GM18502 (cell line): Measurements from ENCODE around the gene TMEM38A.
A peak's percentile ranks its signal among the peaks of the same experiment; 100 is the strongest.

Experiments
- ATAC-seq: cut with Tn5 transposase; IDR thresholded peaks from one replicate; pipeline ENCODE4 v1.9.1; 2021; ENCODE audit warnings: mild to moderate bottlenecking; ENCODE audit not compliant: unreplicated experiment, poor library complexity

Gene TMEM38A, protein sequence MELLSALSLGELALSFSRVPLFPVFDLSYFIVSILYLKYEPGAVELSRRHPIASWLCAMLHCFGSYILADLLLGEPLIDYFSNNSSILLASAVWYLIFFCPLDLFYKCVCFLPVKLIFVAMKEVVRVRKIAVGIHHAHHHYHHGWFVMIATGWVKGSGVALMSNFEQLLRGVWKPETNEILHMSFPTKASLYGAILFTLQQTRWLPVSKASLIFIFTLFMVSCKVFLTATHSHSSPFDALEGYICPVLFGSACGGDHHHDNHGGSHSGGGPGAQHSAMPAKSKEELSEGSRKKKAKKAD

DNA sequence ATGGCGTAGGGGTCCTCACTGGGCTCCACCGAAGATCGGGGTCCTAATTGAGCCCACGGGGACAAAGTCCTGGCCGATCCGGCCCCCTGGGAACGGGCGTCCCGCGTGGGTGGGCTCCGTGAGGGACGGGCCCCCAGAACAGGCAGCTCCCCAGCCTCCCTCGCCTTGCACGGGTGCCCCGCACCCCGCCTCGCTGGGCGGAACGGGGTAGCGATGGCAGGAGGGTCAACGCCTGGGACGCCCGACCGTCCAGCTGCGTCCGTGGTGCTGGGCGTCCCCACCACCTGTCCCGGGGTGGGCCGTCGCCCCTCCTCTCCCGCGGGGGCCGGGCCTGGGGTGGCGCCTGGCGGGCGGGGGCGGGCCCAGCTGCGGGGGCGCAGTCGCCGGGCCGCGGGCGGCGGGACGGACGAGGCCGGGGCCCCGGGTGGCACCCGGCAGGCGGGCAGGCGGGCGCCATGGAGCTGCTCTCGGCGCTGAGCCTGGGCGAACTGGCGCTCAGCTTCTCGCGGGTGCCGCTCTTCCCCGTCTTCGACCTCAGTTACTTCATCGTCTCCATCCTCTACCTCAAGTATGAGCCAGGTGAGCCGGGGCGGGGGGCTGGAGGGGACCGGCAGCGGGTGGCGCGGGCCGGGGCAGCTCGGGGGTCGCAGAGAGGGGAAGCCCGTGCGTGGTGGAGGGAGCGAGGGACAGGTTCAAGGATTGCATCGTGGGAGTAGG, at the start of gene TMEM38A:
TSS of gene TMEM38A (plus strand) at position 377 of the 717 bp plus-strand sequence. CDS start at position 456, 79 bp downstream.
- ATAC-seq = no peak

DNA sequence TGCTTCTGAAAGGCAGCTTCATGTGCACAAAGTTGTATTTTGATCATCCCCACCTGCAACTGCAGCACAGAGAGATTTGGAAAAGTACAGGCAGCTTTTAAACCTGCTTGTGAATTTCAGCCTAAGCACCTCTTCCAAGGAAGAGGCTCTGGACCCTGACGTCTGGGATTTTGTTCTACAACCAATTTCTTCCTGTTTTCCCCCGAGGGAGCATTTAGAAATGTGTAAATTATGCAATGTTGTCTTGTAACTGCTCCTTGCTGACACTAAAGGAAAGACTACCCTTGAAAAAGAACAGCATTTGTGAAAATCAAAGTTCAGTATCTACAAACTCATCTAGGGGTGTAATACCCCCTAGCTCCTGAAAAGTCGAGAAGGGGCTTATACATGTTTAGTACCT, 48.3 kb upstream of the TMEM38A start:
- ATAC-seq = no peak

DNA sequence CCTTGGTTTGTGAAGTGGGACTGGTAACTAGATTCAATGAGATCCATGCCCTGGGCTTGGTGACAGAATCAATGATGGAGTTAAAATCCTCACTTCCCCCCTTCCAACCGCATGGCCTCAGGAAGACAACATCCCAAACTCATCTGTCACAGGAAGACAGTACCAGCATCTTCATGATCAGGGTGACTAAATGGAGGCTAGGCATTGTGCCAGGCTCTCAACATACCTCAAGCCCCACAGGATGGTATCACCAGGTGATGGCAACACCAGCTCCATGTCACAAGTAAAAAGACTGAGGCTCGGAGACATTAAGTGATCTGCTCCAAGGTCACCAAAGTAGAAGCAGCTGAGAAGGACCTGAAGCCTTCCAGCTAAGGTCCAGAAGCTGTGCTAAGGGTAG, 47.1 kb upstream of the TMEM38A start:
- no peak for ATAC-seq

DNA sequence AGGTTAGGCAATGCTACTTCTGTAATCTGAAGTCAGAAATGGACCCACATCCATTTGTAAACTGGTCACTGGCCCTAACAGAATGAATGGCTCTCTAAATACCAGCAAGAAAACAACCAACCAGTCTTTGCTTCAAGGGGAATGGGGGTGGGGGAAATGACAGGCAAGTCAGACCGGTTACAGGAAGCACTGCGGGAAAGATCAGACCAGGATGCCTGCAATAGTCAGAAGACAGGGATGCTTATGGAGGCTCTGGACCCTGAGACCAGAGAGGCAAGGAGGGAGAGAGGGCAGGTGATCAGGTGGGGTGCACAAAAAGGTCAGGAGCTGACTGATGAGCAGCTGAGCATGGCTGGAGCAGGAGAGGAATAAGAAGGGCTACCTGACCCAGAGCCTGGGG, 46.0 kb upstream of the TMEM38A start:
- ATAC-seq = no peak

DNA sequence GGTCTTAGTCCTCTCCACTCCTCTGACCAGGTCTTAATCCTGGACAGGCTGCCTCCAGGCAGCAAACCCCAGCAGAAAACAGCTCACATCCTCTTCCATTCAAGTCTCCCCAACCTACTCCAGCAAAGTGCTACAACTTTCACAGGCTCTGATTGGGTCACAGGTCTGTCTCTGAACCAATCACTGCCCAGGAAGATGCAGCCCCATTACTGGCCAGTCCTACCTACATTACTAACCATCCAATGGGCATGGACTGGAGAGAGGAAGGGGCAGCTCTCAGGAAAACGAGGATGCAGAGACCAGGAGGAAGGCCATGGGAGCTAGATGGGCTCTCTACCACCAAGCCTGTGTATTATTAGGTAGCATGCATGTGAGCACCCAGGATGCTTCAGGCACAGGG, 45.1 kb upstream of the TMEM38A start:
- no peak for ATAC-seq

DNA sequence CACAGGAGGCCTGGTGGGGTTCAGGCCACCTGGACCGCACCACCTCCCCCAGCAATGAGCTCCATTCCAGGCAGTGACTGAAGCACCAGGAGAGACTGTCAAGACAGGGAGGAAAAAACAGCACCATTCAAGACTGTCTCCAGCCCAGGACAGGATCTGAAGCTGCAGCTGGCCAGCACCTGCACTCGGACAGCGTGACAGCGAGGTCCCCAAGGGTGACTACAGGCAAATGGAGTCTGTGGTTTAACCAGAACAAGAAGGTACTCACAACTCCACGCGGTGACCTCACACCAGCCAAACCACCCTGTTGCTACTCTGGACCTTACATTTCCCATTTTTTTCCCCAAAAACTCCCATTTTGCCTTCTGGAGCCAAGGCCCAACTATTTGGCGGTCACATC, 42.7 kb upstream of the TMEM38A start:
- no peak for ATAC-seq

DNA sequence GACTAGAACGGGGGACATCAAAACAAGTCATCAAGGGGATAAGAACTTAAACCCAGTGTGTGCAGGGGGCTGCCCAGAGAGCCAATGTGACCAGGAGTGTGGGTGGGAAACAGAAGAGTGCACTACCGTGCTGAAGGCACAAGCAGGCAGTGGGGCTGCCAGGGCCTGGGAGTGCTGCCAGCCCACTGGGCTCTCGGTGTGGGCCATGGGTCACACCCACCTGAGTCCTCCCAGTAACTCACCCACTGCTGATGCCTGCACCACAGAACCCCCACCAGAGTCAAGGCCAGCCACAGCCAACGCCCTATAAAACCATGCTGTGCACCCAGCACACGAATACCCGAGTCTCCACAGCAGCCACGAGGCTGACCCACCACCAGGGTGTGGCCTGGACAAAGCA, 41.5 kb upstream of the TMEM38A start:
- ATAC-seq = no peak

DNA sequence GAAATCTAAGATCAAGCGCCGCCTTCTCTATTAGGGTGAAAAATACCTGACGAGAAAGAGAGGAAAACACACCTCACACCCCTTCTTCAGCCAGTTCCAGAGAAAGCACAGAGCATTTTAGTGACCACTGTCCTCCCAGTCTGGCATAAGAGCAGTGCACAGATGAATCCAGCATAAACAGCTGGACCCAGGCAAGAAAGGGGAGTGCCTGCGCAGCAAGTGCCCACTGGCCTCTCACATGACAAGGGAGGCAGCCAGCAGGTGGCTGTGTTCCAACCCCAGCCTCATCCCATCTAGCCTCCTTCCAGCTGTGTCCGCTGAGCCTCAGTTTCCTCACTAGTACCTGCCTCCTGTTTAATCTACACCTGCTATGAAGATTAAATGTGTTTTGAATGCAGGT, 40.9 kb upstream of the TMEM38A start:
- ATAC-seq = no peak

DNA sequence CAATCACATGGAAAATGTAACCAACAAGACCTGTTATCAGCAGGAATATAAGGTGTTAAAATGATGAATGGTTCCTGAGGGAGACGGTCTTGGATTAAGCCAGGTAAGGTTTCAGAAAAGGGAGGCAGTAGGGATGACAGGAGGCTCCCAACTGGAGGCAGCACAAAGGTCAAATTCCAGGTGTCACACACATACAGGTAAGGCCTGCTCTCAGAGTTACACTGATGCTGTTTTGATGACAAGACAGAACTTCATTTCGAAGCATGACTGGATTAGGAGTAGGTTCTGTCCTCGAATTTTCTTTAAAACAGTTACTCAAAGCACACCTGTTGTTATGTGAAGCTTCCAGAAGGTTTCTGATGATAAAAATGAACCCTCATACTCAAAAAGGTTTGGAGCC, 40.4 kb upstream of the TMEM38A start:
- no peak for ATAC-seq

DNA sequence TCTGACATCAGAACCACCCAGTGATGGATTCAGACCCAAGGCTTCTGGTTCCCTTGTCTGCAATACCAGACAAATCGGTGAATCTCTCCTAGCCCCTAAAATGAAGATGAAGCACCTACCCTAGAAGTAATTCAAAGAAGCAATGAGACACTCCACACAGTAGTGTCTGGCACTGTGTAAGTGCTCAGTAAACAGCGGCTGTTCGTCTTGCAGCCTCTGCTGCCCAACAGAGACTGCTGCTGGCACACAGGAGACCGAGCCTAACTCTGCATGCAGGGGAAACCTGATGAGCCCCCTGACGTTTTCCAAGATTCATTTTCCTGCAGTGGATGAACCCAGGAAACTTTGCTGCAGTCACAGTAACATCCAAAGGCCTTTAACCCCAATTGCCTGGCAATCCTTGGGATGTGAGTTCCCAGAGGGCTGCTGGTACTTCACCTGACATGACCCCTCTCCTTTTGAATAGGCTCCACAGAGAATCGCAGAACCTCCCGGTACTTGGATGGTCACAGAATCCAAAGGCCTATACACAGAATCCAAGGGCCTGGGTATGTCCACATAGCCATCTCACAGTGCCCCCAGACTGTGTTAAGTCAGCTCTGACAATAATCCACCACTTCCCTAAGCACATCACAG, 39.7 kb upstream of the TMEM38A start:
- no peak for ATAC-seq

DNA sequence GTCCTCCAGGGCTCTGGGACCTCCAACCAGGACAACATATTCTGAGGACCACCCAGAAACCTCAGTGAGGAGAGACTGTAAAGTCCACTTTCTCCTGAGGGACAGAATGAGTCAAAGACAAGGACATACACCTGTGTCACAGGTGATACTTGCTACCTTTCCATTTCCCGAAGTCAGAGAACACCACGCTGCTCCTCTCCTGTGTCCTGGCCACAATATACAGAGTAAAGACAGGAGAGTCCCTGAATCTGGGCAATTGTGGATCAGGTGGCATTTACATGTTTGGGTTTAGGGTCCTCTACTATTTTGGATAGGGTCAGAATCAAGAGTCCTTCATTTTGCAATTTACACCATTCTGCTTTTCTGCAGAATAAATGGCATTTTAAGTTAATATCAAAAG, 37.9 kb upstream of the TMEM38A start:
- ATAC-seq = no peak

DNA sequence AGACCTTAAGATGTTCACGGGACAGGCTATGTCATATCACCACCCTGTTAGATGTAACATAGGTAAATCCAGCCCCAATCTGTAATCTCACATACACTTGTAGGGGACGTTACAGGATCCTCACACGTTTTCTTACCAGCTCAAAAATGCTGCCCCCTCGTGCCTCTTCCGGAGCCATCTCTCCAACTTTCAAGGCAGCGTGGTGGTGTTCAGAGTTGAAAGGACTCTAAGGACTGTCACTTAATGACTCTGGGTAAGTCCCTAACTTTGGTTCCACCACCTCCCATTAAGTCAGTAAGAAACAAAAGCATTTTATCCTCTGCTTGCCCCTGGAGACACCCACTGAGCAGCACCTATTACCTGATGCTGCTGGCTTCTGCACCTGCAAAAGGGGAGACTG, 37.4 kb upstream of the TMEM38A start:
- ATAC-seq = no peak

DNA sequence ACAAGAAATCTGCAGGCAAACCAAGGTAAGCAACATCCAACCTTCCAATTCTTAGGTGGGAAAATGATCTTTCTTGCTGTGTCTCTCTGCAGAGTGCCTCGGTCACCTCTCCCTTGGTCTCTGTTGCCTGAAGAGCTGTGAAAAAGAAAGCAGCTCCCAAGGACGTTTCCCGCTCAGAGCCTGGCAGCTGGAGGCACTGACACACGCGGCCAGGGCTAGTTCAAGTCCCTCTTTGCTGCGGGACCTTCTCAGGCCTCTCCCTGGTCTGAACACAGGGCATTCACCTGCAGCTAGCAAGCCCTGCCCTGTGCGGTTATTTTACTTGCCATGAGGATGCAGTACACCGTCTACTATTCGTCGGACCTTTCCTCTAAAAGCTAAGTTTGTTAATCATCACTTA, 36.7 kb upstream of the TMEM38A start:
- no peak for ATAC-seq

DNA sequence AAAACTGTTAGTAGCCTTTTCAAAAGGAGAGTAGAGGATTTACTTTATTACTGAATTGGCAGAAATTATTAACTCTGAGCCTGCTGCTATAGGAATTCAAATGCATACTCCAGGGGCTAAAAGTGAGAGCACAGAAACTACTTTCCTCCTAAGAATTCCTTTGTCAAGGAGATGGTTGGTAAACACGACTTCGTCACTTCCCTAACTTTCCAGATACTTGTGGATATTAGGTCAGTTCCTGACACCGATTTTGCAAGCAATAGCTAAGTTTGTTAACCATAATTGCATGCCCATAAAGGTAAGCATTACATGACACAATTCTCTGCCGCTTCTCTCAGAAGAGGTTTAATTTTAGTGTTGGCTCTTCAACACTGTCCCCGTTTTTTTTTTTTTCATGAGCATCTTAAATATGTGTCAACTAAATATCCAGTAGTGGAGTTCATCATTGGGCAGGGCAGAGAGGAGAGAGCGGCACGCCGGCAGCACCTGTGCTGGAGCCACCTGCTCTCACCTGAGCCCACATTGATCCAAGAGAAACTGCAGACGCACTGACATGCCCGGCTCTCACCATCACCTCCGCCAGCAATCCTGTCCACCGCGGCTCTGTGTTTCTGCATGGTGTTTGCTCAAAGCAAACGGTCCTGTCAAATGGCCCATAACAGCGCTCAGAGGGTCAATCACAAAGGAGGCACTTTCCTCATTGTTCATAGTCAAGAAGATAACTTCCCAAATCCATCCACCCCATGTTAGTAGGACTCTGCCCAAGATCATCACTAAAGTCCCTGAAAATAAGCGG, 35.6 kb upstream of the TMEM38A start:
- no peak for ATAC-seq

DNA sequence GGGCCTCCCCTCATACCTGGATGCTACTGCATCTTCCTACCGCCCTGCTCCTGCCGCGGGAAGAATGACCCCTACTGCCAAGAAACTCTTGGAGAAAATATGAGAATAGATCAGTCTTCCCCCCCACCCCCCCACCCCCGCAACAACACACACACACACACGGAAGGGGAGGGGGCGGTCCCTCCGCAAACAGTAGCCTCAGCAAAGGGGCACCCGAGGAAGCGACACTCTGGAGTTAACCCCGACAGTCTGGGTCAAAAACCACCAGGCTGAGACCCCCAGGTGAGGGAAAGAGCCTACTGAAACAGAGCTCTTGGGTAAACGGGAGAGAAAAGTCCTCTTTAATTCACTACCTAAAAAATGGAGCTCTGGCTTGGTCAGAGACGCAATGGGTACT, 34.1 kb upstream of the TMEM38A start:
- no peak for ATAC-seq

DNA sequence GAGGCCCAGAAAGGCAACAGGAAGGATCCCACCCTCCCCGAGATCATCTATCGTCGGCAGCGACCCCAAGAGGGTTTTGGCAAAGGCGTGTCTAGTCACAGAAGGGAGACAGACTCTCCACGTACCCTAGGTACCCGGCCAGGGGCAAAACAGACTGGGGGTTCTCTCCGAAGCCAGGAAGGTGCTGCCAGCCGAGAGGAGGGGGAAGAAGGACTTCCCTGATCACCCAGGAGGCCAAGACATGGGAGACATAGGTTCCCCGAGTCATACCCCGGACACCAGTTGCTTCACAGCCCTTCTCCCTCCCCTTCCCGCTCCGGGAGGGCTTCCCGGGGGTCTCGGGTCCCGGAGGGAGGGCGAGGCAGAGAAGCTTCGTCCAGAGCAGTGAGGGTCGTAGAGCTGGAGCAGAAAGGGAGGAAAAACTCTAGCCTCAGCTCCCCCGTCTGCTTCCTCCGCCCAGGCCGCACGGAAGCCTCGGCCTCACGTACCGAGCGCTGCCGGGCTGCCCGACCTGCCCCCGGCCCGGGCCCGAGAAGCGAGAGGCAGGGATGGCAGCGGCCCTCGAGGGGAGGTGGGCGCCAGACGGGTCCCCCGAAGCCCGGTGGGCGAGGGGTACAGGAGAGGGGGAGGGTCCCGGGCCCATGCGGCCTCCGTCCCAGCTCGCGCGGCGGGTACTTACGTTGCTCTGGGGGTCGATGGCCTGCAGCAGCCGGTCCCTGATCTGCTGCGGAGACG, 33.6 kb upstream of the TMEM38A start:
- peak; percentile 1 for ATAC-seq

DNA sequence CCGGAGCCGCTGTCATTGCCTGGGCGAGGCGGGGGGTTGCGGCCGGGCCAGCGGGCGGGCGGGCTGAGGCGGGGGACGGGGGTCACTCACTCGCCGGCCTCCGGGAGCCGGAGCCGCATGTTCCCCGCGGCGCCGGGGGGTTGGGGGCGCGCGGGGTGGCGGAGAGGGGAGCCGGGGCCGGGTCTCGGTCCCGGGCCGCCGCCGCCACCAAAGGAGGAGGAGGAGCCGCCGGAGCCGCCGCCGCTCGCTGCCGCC, 33.1 kb upstream of the TMEM38A start:
- ATAC-seq = no peak

DNA sequence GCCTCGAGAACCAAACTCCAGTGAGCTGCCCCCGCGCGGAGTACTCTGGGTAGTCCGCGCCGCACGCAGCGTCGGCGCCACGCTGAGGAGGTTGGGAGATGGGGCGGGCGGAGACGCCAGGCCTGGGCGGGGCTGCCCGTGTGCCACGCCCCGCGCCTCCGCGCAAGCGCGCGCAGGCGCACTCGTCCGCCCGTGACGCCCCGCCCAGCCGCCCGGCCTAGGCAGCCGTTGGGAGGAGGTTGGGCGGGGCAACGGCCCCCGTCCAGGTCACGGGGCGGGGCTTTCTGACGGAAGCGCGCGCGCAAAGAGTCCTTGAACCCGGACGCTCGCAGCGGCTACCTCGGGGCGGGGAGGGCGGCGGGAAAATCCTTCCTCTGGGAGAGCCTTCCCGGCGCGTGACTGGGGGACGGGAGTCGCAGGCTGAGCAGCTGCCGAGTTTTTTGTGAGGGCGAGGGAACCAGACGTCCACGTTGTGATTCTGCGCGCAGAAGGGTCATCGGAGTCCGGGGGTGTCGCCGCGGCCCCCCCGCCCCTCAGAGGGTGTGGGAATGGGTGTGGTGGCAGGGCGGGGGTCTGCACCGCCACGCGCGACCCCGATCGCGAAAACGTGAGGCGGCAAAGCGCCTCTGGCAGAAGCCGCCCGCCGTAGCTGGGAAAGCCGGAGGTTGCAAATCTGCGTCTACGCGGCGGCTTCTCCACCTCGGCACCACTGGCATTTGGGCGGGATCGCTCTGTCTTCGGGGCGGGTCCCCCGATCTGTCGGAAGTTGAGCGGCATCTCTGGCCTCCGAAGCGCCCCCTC, 32.6 kb upstream of the TMEM38A start, which contains the start of gene MED26:
TSS of gene MED26 (minus strand) at position 22 of the 801 bp plus-strand sequence. CDS start 261 bp downstream, outside the sequence.
- ATAC-seq = peak; percentile 83

DNA sequence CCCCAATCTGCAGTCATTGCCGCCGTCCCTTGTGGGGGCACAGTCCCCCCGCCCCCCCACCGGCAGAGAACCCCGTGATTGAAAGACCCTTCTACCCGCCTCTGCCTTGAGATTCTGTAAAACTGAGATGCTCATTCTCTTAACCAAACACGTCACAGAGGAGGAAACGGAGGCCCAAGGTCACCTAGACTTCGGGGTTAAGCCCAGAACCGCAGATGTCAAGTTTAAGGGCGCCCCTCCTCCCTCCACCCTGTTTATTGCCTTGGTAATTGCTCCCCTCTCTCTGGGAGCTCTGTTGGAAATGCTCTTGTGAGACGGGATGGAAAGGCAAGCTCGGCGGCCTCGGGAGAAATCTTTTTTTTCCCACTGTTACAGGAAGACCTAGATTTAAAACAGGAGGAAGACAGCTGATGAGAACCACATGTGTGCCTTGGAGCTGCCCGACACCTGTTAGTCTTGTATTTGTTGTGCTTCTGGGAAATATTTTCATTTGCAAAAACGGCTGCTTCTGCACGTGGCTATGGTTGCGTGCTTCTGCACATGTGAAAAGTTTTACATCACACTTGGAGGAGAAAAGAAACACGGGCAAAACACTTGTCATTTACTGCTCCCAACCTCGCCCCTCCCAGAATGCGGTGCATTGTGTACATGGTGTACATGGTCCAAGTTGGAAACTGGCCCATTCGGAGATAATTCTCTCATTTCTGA, 31.8 kb upstream of the TMEM38A start:
- ATAC-seq = no peak
